NCI-H1417 treated with DMSO at 0.1 percent for 48 hours (cell line): ENCODE results near the gene AXIN2.

Experiments used
- DNase-seq: peaks from one replicate; lab custom pipeline; 2025; lab: John Stamatoyannopoulos, UW

AXIN2 gene

DNA sequence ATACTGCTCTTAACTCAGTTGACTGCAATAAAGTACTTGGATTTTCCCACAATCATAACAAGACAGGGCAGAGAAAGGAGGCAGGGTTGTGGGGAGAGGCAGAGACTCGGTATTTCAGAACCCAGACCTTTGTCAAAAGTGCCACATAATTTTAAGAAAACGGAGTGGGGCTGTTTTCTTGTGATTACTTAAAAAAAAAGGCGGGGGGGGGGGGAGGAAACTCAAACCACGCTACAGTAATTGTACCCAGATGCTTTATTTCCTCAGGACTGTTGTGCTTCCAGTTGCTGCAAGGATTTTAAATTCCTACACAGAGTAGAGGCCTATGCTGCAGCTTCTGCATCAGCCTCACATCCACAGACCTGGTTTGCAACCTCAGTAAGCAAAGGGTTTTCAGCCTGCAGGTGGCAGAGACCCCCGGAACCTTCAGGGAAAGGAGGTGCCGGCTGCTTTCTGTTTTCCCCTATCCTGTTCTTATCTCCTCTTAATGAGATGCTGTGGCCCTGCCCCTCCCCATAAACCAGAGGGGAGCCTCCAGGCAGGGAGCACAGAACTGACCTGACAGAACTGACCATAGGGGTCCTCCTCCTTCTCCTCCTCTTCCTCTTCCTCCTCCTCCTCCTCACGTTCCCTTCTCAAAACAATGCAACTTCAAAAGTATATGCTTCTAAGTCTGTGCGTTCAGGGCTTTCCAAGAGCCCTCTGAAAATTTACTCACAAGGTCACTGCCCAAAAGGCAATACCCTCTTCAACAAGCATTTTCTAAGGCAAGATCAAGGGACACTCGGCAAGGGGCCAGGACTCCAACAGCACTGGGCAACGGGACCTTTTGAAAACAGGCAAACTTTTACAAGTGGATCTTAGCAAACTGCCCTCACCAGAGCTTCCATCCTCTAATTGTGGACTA is 7.5 kb downstream of the AXIN2 start:
- DNase-seq: no peak

DNA sequence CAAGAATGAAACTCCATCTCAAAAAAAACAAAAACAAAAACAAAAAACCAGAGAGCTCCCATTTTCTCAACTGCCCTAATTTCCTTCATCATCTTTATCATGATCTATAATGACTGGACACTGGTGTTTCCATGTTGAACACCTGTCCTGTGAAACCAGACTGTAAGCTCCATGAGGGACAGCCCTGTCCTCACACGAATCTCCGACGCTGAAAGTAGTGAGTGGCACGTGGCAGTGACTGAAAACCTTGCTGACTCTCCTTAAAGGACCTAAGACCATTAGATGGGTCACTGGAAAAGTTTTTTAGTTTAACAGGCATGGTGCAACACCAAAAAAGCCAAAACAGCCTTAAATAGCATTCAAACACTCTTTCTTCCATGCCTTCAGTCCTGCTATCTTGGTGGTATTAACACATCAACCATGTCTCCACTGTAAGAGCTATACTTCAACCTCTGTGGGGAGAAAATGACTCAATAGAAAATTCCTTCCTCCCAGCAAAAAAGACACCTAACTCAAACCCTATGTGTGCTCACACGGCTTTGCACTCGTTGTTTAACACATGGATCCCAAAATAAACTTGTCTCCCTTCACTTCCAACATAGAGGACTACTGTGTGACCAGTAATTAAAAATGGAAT is 8.3 kb downstream of the AXIN2 start:
- DNase-seq: no peak

DNA sequence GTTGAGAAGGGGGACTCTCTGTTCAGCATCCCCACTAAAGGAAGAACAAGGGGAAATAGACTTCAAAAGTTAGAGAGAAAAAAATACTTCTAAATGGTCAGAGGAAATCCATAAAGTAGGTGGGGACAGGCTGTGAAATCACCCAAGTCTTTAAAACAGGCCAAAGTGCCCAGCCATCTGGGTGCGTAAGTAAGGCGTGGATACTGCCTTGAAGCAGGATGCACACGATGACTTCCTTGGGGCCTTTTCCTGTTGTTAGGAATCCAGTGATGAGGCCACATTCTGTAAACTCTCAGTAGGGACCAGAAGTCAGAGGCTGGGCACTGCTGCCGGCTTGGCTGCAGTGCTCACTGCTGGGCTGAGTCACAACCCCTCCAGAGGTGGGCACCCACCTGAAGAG is 9.2 kb downstream of the AXIN2 start:
- DNase-seq: no peak

GRCh38 chr17:65551267-65552040 is 10.0 kb downstream of the AXIN2 start:
- no peak for DNase-seq

- no peak for DNase-seq
Measured at GRCh38 chr17:65550758-65551157, 10.7 kb downstream of the AXIN2 start.

GRCh38 chr17:65550075-65550662 is 11.3 kb downstream of the AXIN2 start:
- no peak for DNase-seq

- DNase-seq: no peak
Measured at GRCh38 chr17:65548269-65548969, 13.0 kb downstream of the AXIN2 start.

GRCh38 chr17:65547253-65547670 is 14.2 kb downstream of the AXIN2 start:
- DNase-seq: no peak

DNA sequence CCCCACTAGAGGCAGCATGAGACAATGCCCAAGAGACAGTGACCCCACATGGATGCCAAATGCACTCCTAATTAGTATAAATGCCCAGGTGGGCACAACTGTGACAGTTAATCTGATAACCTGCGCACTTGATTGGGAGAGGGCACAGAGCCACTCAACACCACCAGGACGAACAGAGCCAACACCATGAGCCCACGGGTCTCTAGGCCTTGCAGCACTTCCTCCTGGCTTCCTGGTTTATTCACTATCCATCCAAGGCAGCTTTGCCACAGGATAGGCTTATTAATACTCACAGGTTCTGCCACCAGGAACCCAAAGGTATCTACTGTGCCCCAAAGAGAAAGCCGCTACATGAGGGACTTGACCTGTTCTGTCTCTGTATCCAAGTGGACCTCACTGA is 14.9 kb downstream of the AXIN2 start:
- no peak for DNase-seq

GRCh38 chr17:65545705-65546523 is 15.5 kb downstream of the AXIN2 start:
- DNase-seq: no peak

DNA sequence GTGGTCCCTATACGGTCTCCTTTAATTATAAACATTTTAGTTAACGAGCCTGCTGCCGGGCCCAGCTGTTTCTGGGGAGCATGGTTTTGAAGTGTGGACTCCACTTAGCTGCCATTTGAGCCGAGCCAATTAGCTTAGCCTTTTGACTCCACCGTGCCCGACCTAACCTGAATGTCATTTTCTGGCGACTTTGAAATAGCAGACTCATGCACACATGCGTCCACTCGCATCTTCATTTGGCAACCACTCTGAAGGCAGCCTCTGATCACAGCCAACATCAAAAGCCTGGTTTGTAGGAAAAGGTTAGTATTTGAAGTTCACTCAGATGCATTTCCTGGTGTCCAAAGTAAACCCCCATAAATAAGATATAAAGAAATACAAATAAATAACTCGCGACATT is 16.8 kb downstream of the AXIN2 start:
- DNase-seq: no peak

DNA sequence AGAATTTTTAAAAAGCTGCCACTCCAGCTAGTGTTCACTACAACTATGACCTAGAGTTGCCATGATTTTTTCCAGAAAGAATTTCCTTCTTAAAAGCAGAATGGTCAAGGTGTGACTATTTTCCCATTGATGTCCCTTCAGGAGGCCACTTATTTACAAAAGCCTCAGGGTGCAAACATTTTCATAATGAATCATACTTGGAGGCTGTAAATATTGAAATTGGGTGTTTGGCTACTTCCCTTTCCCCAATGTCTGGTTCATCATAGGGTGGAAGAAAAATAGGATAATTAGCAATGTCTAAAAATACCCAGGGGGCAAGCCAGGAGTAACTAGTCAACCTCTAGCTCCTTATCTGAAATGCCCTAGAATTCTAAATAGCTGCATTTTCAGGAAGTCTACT is 18.8 kb downstream of the AXIN2 start:
- no peak for DNase-seq

DNA sequence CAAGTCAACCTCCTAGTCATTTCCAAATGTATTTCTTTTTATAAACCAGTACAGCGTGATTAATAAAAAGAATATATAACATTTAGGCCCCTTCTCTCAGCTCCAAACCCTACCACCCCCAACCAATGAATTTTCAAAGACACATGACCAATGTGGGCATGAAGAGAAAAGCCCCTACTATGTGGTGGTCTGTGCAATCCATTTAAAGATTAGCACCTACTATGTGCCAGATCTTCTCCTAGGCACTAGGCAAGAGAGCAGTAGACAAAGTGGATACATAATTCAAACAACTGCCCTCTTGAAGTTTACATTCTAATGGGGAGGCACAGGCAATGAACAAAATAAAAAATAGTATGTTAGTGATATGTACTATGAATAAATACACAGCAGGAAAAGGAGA is 19.4 kb downstream of the AXIN2 start:
- DNase-seq: no peak

DNA sequence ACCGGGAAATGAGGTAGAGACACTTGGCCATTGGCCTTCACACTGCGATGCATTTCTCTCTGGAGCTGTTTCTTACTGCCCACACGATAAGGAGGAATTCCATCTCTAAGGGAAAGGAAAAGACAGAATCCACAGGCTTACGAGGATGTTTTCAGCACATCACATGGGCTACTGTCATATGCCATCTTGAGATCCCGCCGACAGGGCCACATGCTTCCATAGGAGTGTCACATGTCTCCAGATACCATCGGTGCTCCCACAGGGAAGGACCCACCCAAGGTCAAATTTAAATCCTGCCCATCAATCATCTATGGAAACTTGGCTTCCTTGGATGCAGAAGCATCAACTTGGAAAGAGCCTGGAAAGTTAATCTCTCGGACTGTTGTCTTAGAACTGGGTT is 20.0 kb downstream of the AXIN2 start:
- DNase-seq: no peak

GRCh38 chr17:65539630-65540266 is 21.7 kb downstream of the AXIN2 start:
- DNase-seq: no peak

GRCh38 chr17:65538675-65539529 is 22.5 kb downstream of the AXIN2 start:
- no peak for DNase-seq

GRCh38 chr17:65537845-65538674 is 23.4 kb downstream of the AXIN2 start:
- DNase-seq: no peak

DNA sequence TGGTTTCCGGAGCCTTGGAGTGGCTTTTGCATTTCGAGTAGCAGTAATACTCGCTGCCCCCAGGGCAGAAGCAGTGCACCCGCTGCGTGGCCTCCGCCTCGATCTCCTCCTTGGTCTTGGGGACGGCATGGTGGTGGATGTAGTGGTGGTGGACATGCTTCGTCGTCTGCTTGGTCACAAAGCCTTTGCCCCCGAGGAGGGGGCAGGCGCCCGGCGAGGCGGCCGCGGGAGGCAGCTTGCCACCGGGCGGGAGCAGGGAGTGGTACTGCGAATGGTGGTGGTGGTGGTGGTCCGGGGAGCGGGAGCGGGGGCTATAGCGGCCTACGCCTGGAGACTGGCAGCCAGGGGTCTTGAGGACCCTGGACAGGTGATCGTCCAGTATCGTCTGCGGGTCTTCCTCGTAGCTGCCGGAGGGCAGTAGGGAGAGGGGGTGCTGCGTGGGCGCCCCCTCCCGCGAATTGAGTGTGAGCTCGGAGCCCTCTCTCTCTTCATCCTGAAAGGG is 24.1 kb downstream of the AXIN2 start:
- DNase-seq: no peak
